GM23338 (cell line): Measurements from ENCODE around the gene ERC1. TPM values are rescaled to one million over a fixed set of nuclear protein-coding genes. Genes with fewer than 3 reads are reported as not detected.
A peak's percentile ranks its signal among the peaks of the same experiment; 100 is the strongest.

Source experiments
- ATAC-seq: fragments of 200-7000 bp; cut with Tn5 transposase; 3 replicates; pipeline ENCODE4 v1.9.1; 2020
- DNase-seq: peaks from one replicate; pipeline ENCODE4 v3.0.0-alpha.2; 2015; ENCODE audit warnings: low spot score
- H2AFZ ChIP-seq: fragments of 200-600 bp; sonication (generic); 2 replicates; pipeline ENCODE4 v1.8.0; 2016; ENCODE audit warnings: antibody characterized with exemption, mild to moderate bottlenecking, moderate library complexity
- H3F3A ChIP-seq: fragments of 200-600 bp; sonication (generic); replicated peaks from 2 replicates; pipeline ENCODE4 v1.8.0; 2017; ENCODE audit warnings: antibody characterized with exemption, mixed run types, low read depth
- H3K27ac ChIP-seq: fragments of 200-600 bp; sonication (generic); 2 replicates; pipeline ENCODE4 v1.6.1; 2016; ENCODE audit warnings: low read depth
- H3K27me3 ChIP-seq: fragments of 200-600 bp; sonication (generic); 2 replicates; pipeline ENCODE4 v1.8.0; 2016; ENCODE audit warnings: mild to moderate bottlenecking, mixed run types, moderate library complexity; ENCODE audit not compliant: insufficient read depth
- H3K36me3 ChIP-seq: fragments of 200-600 bp; sonication (generic); 2 replicates; pipeline ENCODE4 v1.8.0; 2016; ENCODE audit warnings: mild to moderate bottlenecking; ENCODE audit not compliant: insufficient read depth
- H3K4me1 ChIP-seq: fragments of 200-600 bp; sonication (generic); 2 replicates; pipeline ENCODE4 v1.8.0; 2016; ENCODE audit warnings: mild to moderate bottlenecking, moderate library complexity; ENCODE audit not compliant: insufficient read depth
- H3K4me2 ChIP-seq: fragments of 200-600 bp; sonication (generic); 2 replicates; pipeline ENCODE4 v1.7.1; 2017; ENCODE audit warnings: mixed run types
- H3K4me3 ChIP-seq: fragments of 200-600 bp; sonication (generic); 2 replicates; pipeline ENCODE4 v1.6.1; 2016; ENCODE audit warnings: mixed run types
- H3K79me2 ChIP-seq: fragments of 200-600 bp; sonication (generic); replicated peaks from 2 replicates; pipeline ENCODE4 v1.8.0; 2017; ENCODE audit warnings: mild to moderate bottlenecking; ENCODE audit not compliant: insufficient read depth
- H3K9me2 ChIP-seq: fragments of 200-600 bp; sonication (generic); 2 replicates; pipeline ENCODE4 v1.8.0; 2017; ENCODE audit not compliant: insufficient read depth
- H4K20me1 ChIP-seq: fragments of 200-600 bp; sonication (generic); replicated peaks from 2 replicates; pipeline ENCODE4 v1.8.0; 2017; ENCODE audit warnings: mild to moderate bottlenecking; ENCODE audit not compliant: insufficient read depth
- H3K27ac Mint-ChIP-seq: 2 replicates; pipeline ENCODE4 v1.8.0; 2020; ENCODE audit warnings: inconsistent platforms, mild to moderate bottlenecking, moderate library complexity, mixed read lengths
- H3K27me3 Mint-ChIP-seq: 3 replicates; pipeline ENCODE4 v1.8.0; 2022; ENCODE audit warnings: low read depth, mild to moderate bottlenecking, moderate library complexity, mixed read lengths, inconsistent platforms; ENCODE audit not compliant: insufficient read depth, poor library complexity
- H3K36me3 Mint-ChIP-seq: 3 replicates; pipeline ENCODE4 v1.8.0; 2021; ENCODE audit warnings: low read depth, mild to moderate bottlenecking, inconsistent platforms, moderate library complexity, mixed read lengths
- H3K4me1 Mint-ChIP-seq: 3 replicates; pipeline ENCODE4 v1.8.0; 2020; ENCODE audit warnings: mild to moderate bottlenecking, inconsistent platforms, mixed read lengths
- H3K4me3 Mint-ChIP-seq: 3 replicates; pipeline ENCODE4 v1.8.0; 2021; ENCODE audit warnings: moderate library complexity, mild to moderate bottlenecking, inconsistent platforms, mixed read lengths
- H3K9me3 Mint-ChIP-seq: 3 replicates; pipeline ENCODE4 v1.8.0; 2020; ENCODE audit warnings: moderate library complexity, mild to moderate bottlenecking, inconsistent platforms, mixed read lengths
- CREB1 ChIP-seq: fragments of 250-450 bp; sonication (Bioruptor Pico); IDR thresholded peaks from 2 replicates; pipeline ENCODE4 v1.5.0; 2020; ENCODE audit warnings: low read depth, mild to moderate bottlenecking, moderate library complexity
- EZH2 ChIP-seq: fragments of 200-600 bp; sonication (generic); IDR thresholded peaks from one replicate; pipeline ENCODE4 v1.8.0; 2017; ENCODE audit warnings: antibody characterized with exemption, mild to moderate bottlenecking, low read depth; ENCODE audit not compliant: unreplicated experiment
- EZH2phosphoT487 ChIP-seq: fragments of 200-600 bp; sonication (generic); IDR thresholded peaks from one replicate; pipeline ENCODE4 v1.8.1; 2018; ENCODE audit warnings: antibody characterized with exemption; ENCODE audit not compliant: unreplicated experiment
- JUNB ChIP-seq: IDR thresholded peaks from one replicate; pipeline ENCODE4 v1.6.1; 2016; ENCODE audit warnings: antibody characterized with exemption; ENCODE audit not compliant: unreplicated experiment
- NANOG ChIP-seq: IDR thresholded peaks from 2 replicates; pipeline ENCODE4 v1.6.1; 2016; ENCODE audit warnings: antibody characterized with exemption, borderline replicate concordance
- POLR2AphosphoS5 ChIP-seq: IDR thresholded peaks from 2 replicates; pipeline ENCODE4 v1.6.1; 2016; ENCODE audit warnings: antibody characterized with exemption, low read depth
- STAT1 ChIP-seq: IDR thresholded peaks from one replicate; pipeline ENCODE4 v1.6.1; 2016; ENCODE audit warnings: antibody characterized with exemption; ENCODE audit not compliant: unreplicated experiment
- polyA plus RNA-seq: library from polyadenylated mRNA; unstranded; fragments of >200 nt; fragmentation: Nextera tagmentation; extraction: Ambion mirVana; gene quantifications from 2 replicates; pipeline ENCODE4 v1.2.1, GENCODE V29; 2016
- total RNA-seq: library from RNA; depleted of rRNA; stranded (reverse); fragments of >200 nt; shearing (Covaris generic); gene quantifications from 2 replicates; pipeline ENCODE4 v1.2.3, GENCODE V29; 2014
- TF ChIP-seq, protein P1 (sequence below): IDR thresholded peaks from 2 replicates; pipeline ENCODE4 v1.6.1; 2016; ENCODE audit warnings: antibody characterized with exemption
- TF ChIP-seq, protein P2 (sequence below), 2 experiments: fragments of 200-600 bp in 1 of 2; sonication (generic) in 1 of 2; conservative IDR thresholded peaks; 2 replicates each; pipeline versions ENCODE4 v1.5.1 to v1.6.1; 2016 to 2017; ENCODE audit warnings: antibody characterized with exemption in 2 of 2, low read depth in 2 of 2, mild to moderate bottlenecking in 2 of 2, moderate library complexity in 1 of 2
- TF ChIP-seq, protein P3 (sequence below): fragments of 250-450 bp; sonication (Bioruptor Pico); IDR thresholded peaks from 2 replicates; pipeline ENCODE4 v1.5.0; 2020; ENCODE audit warnings: mild to moderate bottlenecking, moderate library complexity

The ERC1 gene
- total and polyA plus RNA-seq, 2 experiments from 2014 or later = 28.1 to 35.3 TPM

DNA sequence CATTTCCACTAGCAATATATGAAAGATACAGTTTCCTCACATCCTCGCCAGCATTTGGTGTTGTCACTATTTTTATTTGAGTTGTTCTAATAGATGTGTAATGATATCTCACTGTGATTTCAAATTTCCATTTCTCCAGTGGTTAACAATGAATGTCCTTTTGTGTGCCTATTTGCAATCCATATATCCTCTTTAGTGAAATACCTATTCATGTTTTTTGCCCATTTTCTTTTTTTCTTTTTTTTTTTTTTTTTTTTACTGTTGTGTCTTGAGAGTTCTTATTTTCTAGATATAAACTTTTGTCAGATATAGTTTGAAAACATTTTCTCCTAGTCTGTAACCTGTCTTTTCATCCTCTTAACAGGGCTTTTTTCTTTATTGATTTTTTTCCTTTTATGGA, 524.4 kb downstream of the ERC1 start:
- Histone ChIP-seq H4K20me1 (no peaks in the 10 kb centered on the region), H3F3A (no peaks in the 10 kb centered on the region), H2AFZ (no peak overlapping the region), H3K27ac (no peak overlapping the region), H3K79me2 (no peaks in the 10 kb centered on the region), H3K4me3 (no peak overlapping the region), H3K4me2 (no peak overlapping the region), H3K4me1 (peaks cover 5% of the 10 kb centered on the region; the same call in 1 of the 2 replicates), H3K36me3 (no peaks in the 10 kb centered on the region), H3K9me2 (no peaks in the 10 kb centered on the region), H3K27me3 (no peaks in the 10 kb centered on the region)
- peaks cover 6% of the 10 kb centered on the region; the same call in 2 of the 3 replicates for H3K9me3 Mint-ChIP-seq
- H3K36me3 Mint-ChIP-seq = peaks cover 4% of the 10 kb centered on the region; the same call in 1 of the 3 replicates
- H3K4me1 Mint-ChIP-seq = peaks cover 7% of the 10 kb centered on the region
- DNase-seq = no peak
- H3K27me3 Mint-ChIP-seq = peaks cover 16% of the 10 kb centered on the region
- TF ChIP-seq NANOG = no peak
- TF ChIP-seq, protein P1, sequence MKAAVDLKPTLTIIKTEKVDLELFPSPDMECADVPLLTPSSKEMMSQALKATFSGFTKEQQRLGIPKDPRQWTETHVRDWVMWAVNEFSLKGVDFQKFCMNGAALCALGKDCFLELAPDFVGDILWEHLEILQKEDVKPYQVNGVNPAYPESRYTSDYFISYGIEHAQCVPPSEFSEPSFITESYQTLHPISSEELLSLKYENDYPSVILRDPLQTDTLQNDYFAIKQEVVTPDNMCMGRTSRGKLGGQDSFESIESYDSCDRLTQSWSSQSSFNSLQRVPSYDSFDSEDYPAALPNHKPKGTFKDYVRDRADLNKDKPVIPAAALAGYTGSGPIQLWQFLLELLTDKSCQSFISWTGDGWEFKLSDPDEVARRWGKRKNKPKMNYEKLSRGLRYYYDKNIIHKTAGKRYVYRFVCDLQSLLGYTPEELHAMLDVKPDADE = no peak
- TF ChIP-seq CREB1 (CRISPR knock-in tag) = no peak
- TF ChIP-seq JUNB = no peak
- TF ChIP-seq, protein P2, sequence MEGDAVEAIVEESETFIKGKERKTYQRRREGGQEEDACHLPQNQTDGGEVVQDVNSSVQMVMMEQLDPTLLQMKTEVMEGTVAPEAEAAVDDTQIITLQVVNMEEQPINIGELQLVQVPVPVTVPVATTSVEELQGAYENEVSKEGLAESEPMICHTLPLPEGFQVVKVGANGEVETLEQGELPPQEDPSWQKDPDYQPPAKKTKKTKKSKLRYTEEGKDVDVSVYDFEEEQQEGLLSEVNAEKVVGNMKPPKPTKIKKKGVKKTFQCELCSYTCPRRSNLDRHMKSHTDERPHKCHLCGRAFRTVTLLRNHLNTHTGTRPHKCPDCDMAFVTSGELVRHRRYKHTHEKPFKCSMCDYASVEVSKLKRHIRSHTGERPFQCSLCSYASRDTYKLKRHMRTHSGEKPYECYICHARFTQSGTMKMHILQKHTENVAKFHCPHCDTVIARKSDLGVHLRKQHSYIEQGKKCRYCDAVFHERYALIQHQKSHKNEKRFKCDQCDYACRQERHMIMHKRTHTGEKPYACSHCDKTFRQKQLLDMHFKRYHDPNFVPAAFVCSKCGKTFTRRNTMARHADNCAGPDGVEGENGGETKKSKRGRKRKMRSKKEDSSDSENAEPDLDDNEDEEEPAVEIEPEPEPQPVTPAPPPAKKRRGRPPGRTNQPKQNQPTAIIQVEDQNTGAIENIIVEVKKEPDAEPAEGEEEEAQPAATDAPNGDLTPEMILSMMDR (conservative IDR thresholded peaks at IDR 0.05; ENCODE audit: low read depth in 2 of 2) = no peak
- no peak for TF ChIP-seq EZH2
- H3K4me3 Mint-ChIP-seq = no peak overlapping the region
- ATAC-seq = no peak
- H3K27ac Mint-ChIP-seq = no peak overlapping the region

DNA sequence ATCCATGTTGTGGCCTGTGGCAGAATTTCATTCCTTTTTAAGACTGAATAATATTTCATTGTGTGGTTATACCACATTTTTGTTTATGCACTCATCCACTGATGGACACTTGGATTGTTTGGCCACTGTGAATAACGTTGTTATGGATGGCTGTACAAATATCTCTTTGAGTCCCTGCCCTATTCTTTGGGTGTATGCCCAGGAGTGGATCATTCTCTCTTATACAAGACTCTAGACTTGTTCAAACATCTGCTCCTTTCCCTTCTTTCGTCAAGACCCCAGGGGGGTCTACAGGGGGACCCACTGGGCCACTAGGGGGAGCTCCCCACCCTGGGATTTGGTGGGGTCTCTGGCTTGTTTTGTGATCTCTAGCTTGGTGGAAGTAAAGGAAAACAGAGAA, 526.0 kb downstream of the ERC1 start:
- Histone ChIP-seq H3K9me2 (no peaks in the 10 kb centered on the region), H3K79me2 (no peaks in the 10 kb centered on the region), H2AFZ (no peak overlapping the region), H3K4me3 (no peak overlapping the region), H4K20me1 (no peaks in the 10 kb centered on the region), H3K4me1 (peaks cover 5% of the 10 kb centered on the region; the same call in 1 of the 2 replicates), H3F3A (no peaks in the 10 kb centered on the region), H3K27me3 (no peaks in the 10 kb centered on the region), H3K27ac (no peak overlapping the region), H3K4me2 (no peak overlapping the region), H3K36me3 (no peaks in the 10 kb centered on the region)
- DNase-seq (peak; percentile 81), ATAC-seq (peak; percentile 92)
- Mint-ChIP-seq H3K36me3 (peaks cover 4% of the 10 kb centered on the region; the same call in 1 of the 3 replicates), H3K4me3 (no peak overlapping the region), H3K27ac (no peak overlapping the region), H3K4me1 (peaks cover 7% of the 10 kb centered on the region), H3K27me3 (peaks cover 16% of the 10 kb centered on the region), H3K9me3 (peaks cover 6% of the 10 kb centered on the region; the same call in 2 of the 3 replicates)
- TF ChIP-seq, protein P2 (conservative IDR thresholded peaks at IDR 0.05; ENCODE audit: low read depth in 2 of 2) = peak; percentile 89 to 100
- no peak for TF ChIP-seq CREB1 (CRISPR knock-in tag)
- TF ChIP-seq POLR2AphosphoS5 = no peak
- no peak for TF ChIP-seq JUNB
- no peak for TF ChIP-seq STAT1
- TF ChIP-seq, protein P3, sequence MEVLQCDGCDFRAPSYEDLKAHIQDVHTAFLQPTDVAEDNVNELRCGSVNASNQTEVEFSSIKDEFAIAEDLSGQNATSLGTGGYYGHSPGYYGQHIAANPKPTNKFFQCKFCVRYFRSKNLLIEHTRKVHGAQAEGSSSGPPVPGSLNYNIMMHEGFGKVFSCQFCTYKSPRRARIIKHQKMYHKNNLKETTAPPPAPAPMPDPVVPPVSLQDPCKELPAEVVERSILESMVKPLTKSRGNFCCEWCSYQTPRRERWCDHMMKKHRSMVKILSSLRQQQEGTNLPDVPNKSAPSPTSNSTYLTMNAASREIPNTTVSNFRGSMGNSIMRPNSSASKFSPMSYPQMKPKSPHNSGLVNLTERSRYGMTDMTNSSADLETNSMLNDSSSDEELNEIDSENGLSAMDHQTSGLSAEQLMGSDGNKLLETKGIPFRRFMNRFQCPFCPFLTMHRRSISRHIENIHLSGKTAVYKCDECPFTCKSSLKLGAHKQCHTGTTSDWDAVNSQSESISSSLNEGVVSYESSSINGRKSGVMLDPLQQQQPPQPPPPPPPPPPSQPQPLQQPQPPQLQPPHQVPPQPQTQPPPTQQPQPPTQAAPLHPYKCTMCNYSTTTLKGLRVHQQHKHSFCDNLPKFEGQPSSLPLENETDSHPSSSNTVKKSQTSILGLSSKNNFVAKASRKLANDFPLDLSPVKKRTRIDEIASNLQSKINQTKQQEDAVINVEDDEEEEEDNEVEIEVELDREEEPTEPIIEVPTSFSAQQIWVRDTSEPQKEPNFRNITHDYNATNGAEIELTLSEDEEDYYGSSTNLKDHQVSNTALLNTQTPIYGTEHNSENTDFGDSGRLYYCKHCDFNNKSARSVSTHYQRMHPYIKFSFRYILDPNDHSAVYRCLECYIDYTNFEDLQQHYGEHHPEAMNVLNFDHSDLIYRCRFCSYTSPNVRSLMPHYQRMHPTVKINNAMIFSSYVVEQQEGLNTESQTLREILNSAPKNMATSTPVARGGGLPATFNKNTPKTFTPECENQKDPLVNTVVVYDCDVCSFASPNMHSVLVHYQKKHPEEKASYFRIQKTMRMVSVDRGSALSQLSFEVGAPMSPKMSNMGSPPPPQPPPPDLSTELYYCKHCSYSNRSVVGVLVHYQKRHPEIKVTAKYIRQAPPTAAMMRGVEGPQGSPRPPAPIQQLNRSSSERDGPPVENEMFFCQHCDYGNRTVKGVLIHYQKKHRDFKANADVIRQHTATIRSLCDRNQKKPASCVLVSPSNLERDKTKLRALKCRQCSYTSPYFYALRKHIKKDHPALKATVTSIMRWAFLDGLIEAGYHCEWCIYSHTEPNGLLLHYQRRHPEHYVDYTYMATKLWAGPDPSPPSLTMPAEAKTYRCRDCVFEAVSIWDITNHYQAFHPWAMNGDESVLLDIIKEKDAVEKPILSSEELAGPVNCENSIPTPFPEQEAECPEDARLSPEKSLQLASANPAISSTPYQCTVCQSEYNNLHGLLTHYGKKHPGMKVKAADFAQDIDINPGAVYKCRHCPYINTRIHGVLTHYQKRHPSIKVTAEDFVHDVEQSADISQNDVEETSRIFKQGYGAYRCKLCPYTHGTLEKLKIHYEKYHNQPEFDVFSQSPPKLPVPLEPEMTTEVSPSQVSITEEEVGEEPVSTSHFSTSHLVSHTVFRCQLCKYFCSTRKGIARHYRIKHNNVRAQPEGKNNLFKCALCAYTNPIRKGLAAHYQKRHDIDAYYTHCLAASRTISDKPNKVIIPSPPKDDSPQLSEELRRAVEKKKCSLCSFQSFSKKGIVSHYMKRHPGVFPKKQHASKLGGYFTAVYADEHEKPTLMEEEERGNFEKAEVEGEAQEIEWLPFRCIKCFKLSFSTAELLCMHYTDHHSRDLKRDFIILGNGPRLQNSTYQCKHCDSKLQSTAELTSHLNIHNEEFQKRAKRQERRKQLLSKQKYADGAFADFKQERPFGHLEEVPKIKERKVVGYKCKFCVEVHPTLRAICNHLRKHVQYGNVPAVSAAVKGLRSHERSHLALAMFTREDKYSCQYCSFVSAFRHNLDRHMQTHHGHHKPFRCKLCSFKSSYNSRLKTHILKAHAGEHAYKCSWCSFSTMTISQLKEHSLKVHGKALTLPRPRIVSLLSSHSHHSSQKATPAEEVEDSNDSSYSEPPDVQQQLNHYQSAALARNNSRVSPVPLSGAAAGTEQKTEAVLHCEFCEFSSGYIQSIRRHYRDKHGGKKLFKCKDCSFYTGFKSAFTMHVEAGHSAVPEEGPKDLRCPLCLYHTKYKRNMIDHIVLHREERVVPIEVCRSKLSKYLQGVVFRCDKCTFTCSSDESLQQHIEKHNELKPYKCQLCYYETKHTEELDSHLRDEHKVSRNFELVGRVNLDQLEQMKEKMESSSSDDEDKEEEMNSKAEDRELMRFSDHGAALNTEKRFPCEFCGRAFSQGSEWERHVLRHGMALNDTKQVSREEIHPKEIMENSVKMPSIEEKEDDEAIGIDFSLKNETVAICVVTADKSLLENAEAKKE (CRISPR knock-in tag) = no peak
- no peak for TF ChIP-seq EZH2phosphoT487
